GM13976 (cell line): ENCODE measurements around the gene SLC49A3.
A peak's percentile ranks its signal among the peaks of the same experiment; 100 is the strongest.

Experiments
- DNase-seq: peaks from one replicate; pipeline ENCODE4 v3.0.0; 2012; ENCODE audit warnings: low spot score
- in situ Hi-C: fragments of 300-500 bp; cut with MboI; formaldehyde crosslinking; loops from one replicate; pipeline ENCODE4 v1.12.0; 2022; ENCODE audit warnings: low sequenced_read_pairs, mixed read lengths, inconsistent platforms; ENCODE audit not compliant: unreplicated experiment
- TF ChIP-seq, protein P1 (sequence below): IDR thresholded peaks from 2 replicates; pipeline ENCODE4 v1.5.1; 2012; ENCODE audit warnings: borderline replicate concordance, mild to moderate bottlenecking; ENCODE audit not compliant: insufficient read depth; ENCODE audit errors: extremely low read depth, missing control alignments, control extremely low read depth

SLC49A3 gene

GRCh38 chr4:681736-682451 lies 7.1 kb downstream of the SLC49A3 start:
- in situ Hi-C loops, result no loop called here
- TF ChIP-seq, protein P1, sequence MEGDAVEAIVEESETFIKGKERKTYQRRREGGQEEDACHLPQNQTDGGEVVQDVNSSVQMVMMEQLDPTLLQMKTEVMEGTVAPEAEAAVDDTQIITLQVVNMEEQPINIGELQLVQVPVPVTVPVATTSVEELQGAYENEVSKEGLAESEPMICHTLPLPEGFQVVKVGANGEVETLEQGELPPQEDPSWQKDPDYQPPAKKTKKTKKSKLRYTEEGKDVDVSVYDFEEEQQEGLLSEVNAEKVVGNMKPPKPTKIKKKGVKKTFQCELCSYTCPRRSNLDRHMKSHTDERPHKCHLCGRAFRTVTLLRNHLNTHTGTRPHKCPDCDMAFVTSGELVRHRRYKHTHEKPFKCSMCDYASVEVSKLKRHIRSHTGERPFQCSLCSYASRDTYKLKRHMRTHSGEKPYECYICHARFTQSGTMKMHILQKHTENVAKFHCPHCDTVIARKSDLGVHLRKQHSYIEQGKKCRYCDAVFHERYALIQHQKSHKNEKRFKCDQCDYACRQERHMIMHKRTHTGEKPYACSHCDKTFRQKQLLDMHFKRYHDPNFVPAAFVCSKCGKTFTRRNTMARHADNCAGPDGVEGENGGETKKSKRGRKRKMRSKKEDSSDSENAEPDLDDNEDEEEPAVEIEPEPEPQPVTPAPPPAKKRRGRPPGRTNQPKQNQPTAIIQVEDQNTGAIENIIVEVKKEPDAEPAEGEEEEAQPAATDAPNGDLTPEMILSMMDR, result no peak
- DNase-seq, result peak; percentile 81

GRCh38 chr4:680928-681645 lies 7.9 kb downstream of the SLC49A3 start:
- TF ChIP-seq, protein P1, result no peak
- DNase-seq, result peak; percentile 87

GRCh38 chr4:680551-680927 lies 8.4 kb downstream of the SLC49A3 start:
- in situ Hi-C loops, result no loop called here
- TF ChIP-seq, protein P1, result no peak
- DNase-seq, result peak; percentile 79

More at GRCh38 chr4:680928-681645, 7.9 kb downstream of the SLC49A3 start:
- in situ Hi-C loops, result no loop called here

- in situ Hi-C loops, result no loop called here
- no peak for DNase-seq
Observed at GRCh38 chr4:680091-680490, 8.9 kb downstream of the SLC49A3 start.

GRCh38 chr4:679629-680028 lies 9.3 kb downstream of the SLC49A3 start:
- in situ Hi-C loops, result no loop called here
- no peak for DNase-seq
- TF ChIP-seq, protein P1, result no peak

More at GRCh38 chr4:680091-680490, 8.9 kb downstream of the SLC49A3 start:
- TF ChIP-seq, protein P1, result no peak

- DNase-seq, result no peak
- TF ChIP-seq, protein P1, result no peak
- in situ Hi-C loops, result no loop called here
Observed at GRCh38 chr4:679104-679481, 9.9 kb downstream of the SLC49A3 start.
